ENCODE results near the gene PDCD4.
"Not testable (repeated sequence)": the region's sequence is repeated elsewhere in the genome, so short reads cannot be mapped to it uniquely, and the experiment has no call there.

PDCD4 gene

GRCh38 chr10:110903280-110904278 is 31.9 kb downstream of the PDCD4 start:
- no peak for DNase-seq
- intact Hi-C loops (cut with DNase I): no loop called here

DNA sequence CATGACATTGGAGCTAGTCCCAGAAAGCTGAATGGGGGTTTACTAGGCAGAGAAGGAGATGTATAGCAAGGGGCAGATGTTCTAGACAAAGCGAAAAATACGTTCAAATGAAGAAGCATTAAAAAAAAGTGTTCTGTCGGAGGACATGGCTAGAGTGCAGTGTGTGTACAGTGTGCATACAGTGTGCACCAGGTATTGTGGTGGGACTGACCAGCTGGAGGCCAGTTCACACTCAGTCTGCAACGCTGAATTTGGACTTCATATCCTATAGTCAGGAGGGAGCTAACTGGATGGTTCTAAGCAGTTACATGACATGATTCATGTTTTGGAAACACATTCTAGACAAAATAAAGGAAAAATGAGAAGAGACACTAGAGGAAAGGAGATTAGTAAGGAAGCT is 38.4 kb downstream of the PDCD4 start:
- DNase-seq: no peak
- intact Hi-C loops (cut with DNase I): no loop called here

- DNase-seq: no peak
- intact Hi-C loops (cut with DNase I): no loop called here
Measured at GRCh38 chr10:110912374-110912773, 40.6 kb downstream of the PDCD4 start.

GRCh38 chr10:110914431-110914830 is 42.7 kb downstream of the PDCD4 start:
- intact Hi-C loops (cut with DNase I): no loop called here
- no peak for DNase-seq

DNA sequence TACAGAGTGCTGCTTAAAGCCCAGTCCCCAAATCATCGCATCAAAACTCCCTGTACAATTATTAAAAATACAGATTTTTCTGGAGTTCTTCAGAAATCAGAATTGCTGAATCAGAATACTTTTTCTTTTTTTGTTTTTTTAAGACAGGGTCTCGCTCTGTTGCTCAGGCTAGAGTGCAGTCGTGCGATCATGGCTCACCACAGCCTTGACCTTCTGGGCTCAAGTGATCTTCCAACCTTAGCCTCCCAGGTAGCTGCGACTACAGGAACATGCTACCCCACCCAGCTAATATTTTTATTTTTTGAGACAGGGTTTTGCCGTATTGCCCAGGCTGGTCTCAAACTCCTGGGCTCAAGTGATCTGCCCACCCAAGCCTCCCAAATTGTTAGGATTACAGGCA is 43.3 kb downstream of the PDCD4 start:
- intact Hi-C loops (cut with DNase I): no loop called here
- no peak for DNase-seq

- DNase-seq; intact Hi-C loops (cut with DNase I): not testable (repeated sequence)
Measured at GRCh38 chr10:110915600-110915999, 43.9 kb downstream of the PDCD4 start.

- no peak for DNase-seq
- intact Hi-C loops (cut with DNase I): no loop called here
Measured at GRCh38 chr10:110916554-110917346, 45.0 kb downstream of the PDCD4 start.

- intact Hi-C loops (cut with DNase I): loop anchor here (2.0 kb wide), 1 partner anchor 47 kb away; the partner anchor contains the start of gene PDCD4
Measured at GRCh38 chr10:110918269-110918642, 46.5 kb downstream of the PDCD4 start.

DNA sequence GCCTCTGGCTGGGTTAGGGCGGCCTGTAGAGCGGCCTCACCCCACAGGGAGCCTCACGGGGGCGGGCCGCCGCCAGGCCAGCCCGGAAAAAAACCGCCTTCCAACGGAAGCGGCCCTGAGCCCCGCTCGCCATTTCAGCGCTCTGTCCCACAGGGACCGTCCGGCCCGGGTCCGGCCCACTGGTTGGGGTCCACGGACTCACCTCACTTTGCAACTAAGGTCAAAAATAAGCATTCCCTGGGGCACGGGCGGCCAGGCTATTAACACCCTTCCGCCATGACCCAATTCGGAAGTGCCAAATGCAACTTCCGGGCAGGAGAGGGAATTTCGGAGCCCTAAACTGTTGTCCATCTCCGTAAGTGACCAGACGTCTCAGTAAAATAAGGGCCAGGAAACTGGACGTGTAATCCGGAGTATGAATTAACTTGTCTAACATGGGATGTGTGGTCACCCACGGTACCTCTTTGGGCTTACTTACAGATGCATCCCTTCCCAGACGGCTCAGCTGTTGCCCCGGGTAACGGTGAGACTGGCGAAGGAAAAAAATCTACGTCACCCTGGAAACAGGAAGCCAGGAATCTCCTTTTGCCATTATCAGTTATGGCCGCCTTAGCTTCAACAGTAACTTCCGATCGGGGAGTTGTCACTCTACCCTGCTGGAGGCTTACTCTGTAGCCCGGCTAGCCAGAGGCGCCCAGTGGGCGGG is 47.1 kb downstream of the PDCD4 start, which contains the start of gene BBIP1:
Gene BBIP1, minus strand, starts transcription at position 538 of the 706 bp plus-strand sequence. CDS start 1,023 bp downstream, outside the sequence.
- DNase-seq: peak in 6 of 42 donors; percentile 60 to 91 (median 80)
- intact Hi-C loops (cut with DNase I): loop anchor here (2.0 kb wide), 1 partner anchor 48 kb away; the partner anchor contains the start of gene PDCD4

More at GRCh38 chr10:110918269-110918642, 46.5 kb downstream of the PDCD4 start:
- peak in 38 of 42 donors; percentile 75 to 94 (median 87) for DNase-seq

- DNase-seq: peak; percentile 94 to 100 (median 99)
- intact Hi-C loops (cut with DNase I): loop anchor here (2.0 kb wide), 1 partner anchor 49 kb away; the partner anchor contains the start of gene PDCD4
Measured at GRCh38 chr10:110919349-110919931, 47.7 kb downstream of the PDCD4 start, which contains the start of gene SHOC2. Gene SHOC2 (plus strand): TSS chr10:110919604. CDS start chr10:110964359, 44,755 bp downstream.

DNA sequence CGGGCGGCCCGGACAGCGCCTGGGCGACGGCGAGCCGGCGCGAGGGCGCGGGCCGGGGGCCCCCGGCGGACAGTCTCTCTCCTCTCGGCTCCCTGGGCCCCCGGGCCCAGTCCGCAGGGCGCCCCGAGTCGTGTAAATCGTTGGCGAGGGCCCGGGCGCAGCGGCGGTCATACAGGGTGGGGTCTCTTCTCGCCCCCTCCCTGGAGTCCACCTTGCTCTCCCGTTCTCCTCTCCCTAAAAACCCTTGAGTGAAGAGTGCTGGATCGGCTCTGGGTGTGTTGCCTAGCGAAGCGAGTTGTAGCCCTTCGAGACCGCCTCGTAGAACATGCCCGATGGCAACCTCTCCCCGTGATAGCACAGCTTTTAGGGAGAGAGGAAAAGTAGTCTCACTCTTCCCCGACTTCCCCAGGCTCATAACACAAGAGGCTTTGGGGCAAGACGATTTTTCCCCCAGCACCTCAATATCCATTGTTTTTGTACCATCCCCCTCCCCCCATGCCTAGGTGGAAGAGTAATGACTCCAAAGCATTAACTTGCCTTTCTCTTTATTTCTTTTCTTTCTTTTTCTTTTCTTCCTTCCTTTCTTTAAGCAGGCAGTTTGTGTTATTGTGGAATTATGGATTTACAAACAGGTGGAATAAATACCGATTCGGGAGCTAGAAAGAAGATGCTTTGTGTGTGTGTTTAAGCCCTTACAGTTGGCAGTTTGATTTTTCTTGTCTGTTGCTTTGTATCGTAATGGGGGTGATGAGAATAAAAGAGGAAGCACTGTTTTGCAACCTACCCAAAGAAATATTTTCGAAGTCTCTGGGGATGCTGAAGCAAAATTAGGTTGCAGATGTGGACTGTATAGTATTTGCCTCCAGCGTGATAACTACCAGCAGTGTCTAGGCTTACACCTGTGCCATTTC is 48.5 kb downstream of the PDCD4 start:
- intact Hi-C loops (cut with DNase I): loop anchor here (2.0 kb wide), 1 partner anchor 49 kb away; the partner anchor contains the start of gene PDCD4
- DNase-seq: peak in 33 of 42 donors; percentile 5 to 56 (median 34)

- DNase-seq: no peak
- intact Hi-C loops (cut with DNase I): no loop called here
Measured at GRCh38 chr10:110923856-110924493, 52.2 kb downstream of the PDCD4 start.

- intact Hi-C loops (cut with DNase I): no loop called here
Measured at GRCh38 chr10:110927461-110927860, 55.7 kb downstream of the PDCD4 start.

GRCh38 chr10:110931769-110932381 is 60.1 kb downstream of the PDCD4 start:
- intact Hi-C loops (cut with DNase I): no loop called here
- DNase-seq: no peak

More at GRCh38 chr10:110927461-110927860, 55.7 kb downstream of the PDCD4 start:
- DNase-seq: peak in 2 of 42 donors; percentile 12 to 31

- intact Hi-C loops (cut with DNase I): no loop called here
- no peak for DNase-seq
Measured at GRCh38 chr10:110932505-110933180, 60.9 kb downstream of the PDCD4 start.

- intact Hi-C loops (cut with DNase I): no loop called here
Measured at GRCh38 chr10:110936757-110937156, 65.0 kb downstream of the PDCD4 start.

More at GRCh38 chr10:110936757-110937156, 65.0 kb downstream of the PDCD4 start:
- DNase-seq: no peak

Measured in head of caudate nucleus (tissue), 42 donors.